T-cell (primary cell): ENCODE data around the gene AP5Z1. TPM values are rescaled to one million over a fixed set of nuclear protein-coding genes. Genes with fewer than 3 reads are reported as not detected.

Source experiments
- ATAC-seq, 4 experiments: fragments of 200-7000 bp in 3 of 4; fragments of 150-1000 bp in 1 of 4; cut with Tn5 transposase; replicated peaks in 1 of 4; 1 replicate in 3 of 4; 2 replicates in 1 of 4; pipeline ENCODE4 v1.10.0; 2021; ENCODE audit warnings: moderate library complexity in 3 of 4, mild to moderate bottlenecking in 2 of 4, moderate number of reproducible peaks in 1 of 4
- CTCF ChIA-PET, 2 donors: fragments of 300-600 bp; sonication (Branson Sonifier 250); formaldehyde crosslinking; loops; one replicate each; lab custom pipeline; 2022; ENCODE audit warnings: antibody characterized with exemption in 2 of 2; lab: Charles Lee
- POLR2A ChIA-PET, 2 donors: fragments of 300-600 bp; sonication (Branson Sonifier 250); formaldehyde crosslinking; loops; one replicate each; lab custom pipeline; 2022; ENCODE audit warnings: antibody characterized with exemption in 2 of 2; lab: Charles Lee
- DNase-seq, 35 experiments: peaks; one replicate each; pipeline versions ENCODE4 v3.0.0 to v3.0.0-alpha.2; 2013 to 2023
- H3K27ac ChIP-seq: one replicate; pipeline ENCODE4 v1.5.1; 2013; ENCODE audit warnings: low read length
- H3K27me3 ChIP-seq, 2 experiments: replicated peaks in 1 of 2; 1 replicate in 1 of 2; 2 replicates in 1 of 2; pipeline versions ENCODE4 v1.6.1 to v1.7.0; 2013; ENCODE audit warnings: low read length in 1 of 2, mixed read lengths in 1 of 2; ENCODE audit not compliant: control insufficient read depth in 2 of 2, insufficient read depth in 2 of 2; ENCODE audit errors: extremely low read depth in 1 of 2
- H3K36me3 ChIP-seq, 2 donors: 1 replicate in 1 of 2; 2 replicates in 1 of 2; pipeline versions ENCODE4 v1.6.1 to v1.7.0; 2013; ENCODE audit warnings: low read length in 1 of 2; ENCODE audit not compliant: control insufficient read depth in 2 of 2, insufficient read depth in 1 of 2; ENCODE audit errors: extremely low read depth in 1 of 2
- H3K4me1 ChIP-seq, 2 experiments: 1 replicate in 1 of 2; 2 replicates in 1 of 2; pipeline versions ENCODE4 v1.6.1 to v1.7.0; 2013; ENCODE audit warnings: low read length in 2 of 2, mixed read lengths in 1 of 2; ENCODE audit not compliant: insufficient read depth in 2 of 2, control insufficient read depth in 1 of 2; ENCODE audit errors: extremely low read depth in 1 of 2
- H3K4me3 ChIP-seq, 2 donors: 1 replicate in 1 of 2; 2 replicates in 1 of 2; pipeline versions ENCODE4 v1.5.1 to v1.7.0; 2013; ENCODE audit warnings: mild to moderate bottlenecking in 2 of 2, low read length in 1 of 2, moderate library complexity in 1 of 2; ENCODE audit not compliant: control insufficient read depth in 1 of 2; ENCODE audit errors: extremely low read depth in 1 of 2
- H3K9me3 ChIP-seq: 2 replicates; pipeline ENCODE4 v1.7.0; 2013
- H3K27ac Mint-ChIP-seq, 2 donors: one replicate each; pipeline ENCODE4 v1.8.0; 2020 to 2021; ENCODE audit warnings: mild to moderate bottlenecking in 2 of 2, mixed read lengths in 2 of 2
- H3K27me3 Mint-ChIP-seq, 2 donors: one replicate each; pipeline ENCODE4 v1.8.0; 2021 to 2022; ENCODE audit warnings: mixed read lengths in 2 of 2
- H3K36me3 Mint-ChIP-seq: one replicate; pipeline ENCODE4 v1.8.0; 2021; ENCODE audit warnings: mixed read lengths
- H3K4me1 Mint-ChIP-seq, 3 donors: one replicate each; pipeline ENCODE4 v1.8.0; 2020 to 2022; ENCODE audit warnings: mixed read lengths in 3 of 3, mild to moderate bottlenecking in 1 of 3
- H3K4me3 Mint-ChIP-seq, 3 donors: one replicate each; pipeline ENCODE4 v1.8.0; 2020 to 2022; ENCODE audit warnings: mild to moderate bottlenecking in 3 of 3, mixed read lengths in 3 of 3, moderate library complexity in 3 of 3
- H3K9me3 Mint-ChIP-seq, 3 donors: one replicate each; pipeline ENCODE4 v1.8.0; 2020 to 2022; ENCODE audit warnings: mixed read lengths in 3 of 3
- WGBS: methylation state at CpG from one replicate; pipeline ENCODE4 v1.1.5; 2013; ENCODE audit warnings: missing lambda C conversion rate; ENCODE audit not compliant: insufficient coverage; 5-methylcytosine and 5-hydroxymethylcytosine counted together
- total RNA-seq, 35 experiments: library from RNA in 6 of 35; stranded (reverse) in 6 of 35; fragments of 120-200 nt in 1 of 35; gene quantifications; one replicate each; pipeline versions ENCODE4 v1.2.1 to v1.2.4 and lab custom pipeline; 2013 to 2026

The AP5Z1 gene
- total RNA-seq, 5 donors from 2014 or later (not counting 1 experiment from before 2014, with no cell fraction given): 93.6 to 126 (median 110) TPM

GRCh38 chr7:4787947-4788626, 12.7 kb downstream of the AP5Z1 start:
- ChIA-PET CTCF (no interaction called here), POLR2A (no interaction called here)
- DNase-seq (no peak), ATAC-seq (no peak)
- Histone ChIP-seq H3K4me3 (no peak overlapping the region), H3K27me3 (no peaks in the 10 kb centered on the region), H3K4me1 (peaks cover 0 to 14% of the 10 kb centered on the region in 2 experiments), H3K36me3 (peaks cover 46 to 75% of the 10 kb centered on the region in 2 donors), H3K9me3 (no peaks in the 10 kb centered on the region), H3K27ac (no peak overlapping the region)
- H3K36me3 Mint-ChIP-seq: peaks cover 10% of the 10 kb centered on the region
- H3K27me3 Mint-ChIP-seq: no peaks in the 10 kb centered on the region
- WGBS: 91% methylated on average over 22 of the region's 23 CpGs
- H3K4me1 Mint-ChIP-seq: peaks cover 0 to 5% (median 0%) of the 10 kb centered on the region in 3 donors
- H3K4me3 Mint-ChIP-seq: no peak overlapping the region
- no peaks in the 10 kb centered on the region for H3K9me3 Mint-ChIP-seq
- no peak overlapping the region for H3K27ac Mint-ChIP-seq

GRCh38 chr7:4788627-4789189, 13.3 kb downstream of the AP5Z1 start:
- Histone ChIP-seq H3K4me1 (peaks cover 0 to 15% of the 10 kb centered on the region in 2 experiments), H3K9me3 (no peaks in the 10 kb centered on the region), H3K27ac (no peak overlapping the region), H3K4me3 (no peak overlapping the region), H3K27me3 (no peaks in the 10 kb centered on the region), H3K36me3 (peaks cover 40 to 69% of the 10 kb centered on the region in 2 donors)
- H3K4me1 Mint-ChIP-seq: peaks cover 0 to 5% (median 1%) of the 10 kb centered on the region in 3 donors
- over 99% methylated on average over 21 of the region's 27 CpGs for WGBS
- POLR2A ChIA-PET: no interaction called here
- no peak overlapping the region for H3K27ac Mint-ChIP-seq
- no peaks in the 10 kb centered on the region for H3K9me3 Mint-ChIP-seq
- CTCF ChIA-PET: no interaction called here
- peaks cover 10% of the 10 kb centered on the region for H3K36me3 Mint-ChIP-seq
- no peak for ATAC-seq
- H3K27me3 Mint-ChIP-seq: no peaks in the 10 kb centered on the region
- no peak for DNase-seq
- no peak overlapping the region for H3K4me3 Mint-ChIP-seq

- DNase-seq: no peak
- no peak for ATAC-seq
- no peak overlapping the region for H3K27ac Mint-ChIP-seq
- Histone ChIP-seq H3K4me3 (no peak overlapping the region), H3K36me3 (peaks cover 33 to 61% of the 10 kb centered on the region in 2 donors), H3K4me1 (peaks cover 0 to 15% of the 10 kb centered on the region in 2 experiments), H3K27ac (no peak overlapping the region), H3K27me3 (no peaks in the 10 kb centered on the region), H3K9me3 (no peaks in the 10 kb centered on the region)
- H3K9me3 Mint-ChIP-seq: no peaks in the 10 kb centered on the region
- H3K27me3 Mint-ChIP-seq: no peaks in the 10 kb centered on the region
- H3K4me1 Mint-ChIP-seq: peaks cover 5 to 10% (median 6%) of the 10 kb centered on the region in 3 donors
- WGBS: 99% methylated on average over 14 of the region's 26 CpGs
- ChIA-PET CTCF (no interaction called here), POLR2A (interaction anchor here in 1 of 2 donors (0.6 kb wide), 1 partner anchor 121 kb away, joined by 4 read pairs; no protein-coding TSS in a partner anchor)
- H3K36me3 Mint-ChIP-seq: peaks cover 10% of the 10 kb centered on the region
- no peak overlapping the region for H3K4me3 Mint-ChIP-seq
These were observed 14.0 kb downstream of the AP5Z1 start for GRCh38 chr7:4789194-4790077.

GRCh38 chr7:4790078-4790465, 14.6 kb downstream of the AP5Z1 start:
- Histone ChIP-seq H3K36me3 (peaks cover 29 to 55% of the 10 kb centered on the region in 2 donors), H3K4me1 (peaks cover 0 to 15% of the 10 kb centered on the region in 2 experiments), H3K27me3 (no peaks in the 10 kb centered on the region), H3K4me3 (no peak overlapping the region), H3K27ac (no peak overlapping the region), H3K9me3 (no peaks in the 10 kb centered on the region)
- ATAC-seq (no peak), DNase-seq (no peak)
- Mint-ChIP-seq H3K9me3 (no peaks in the 10 kb centered on the region), H3K27ac (no peak overlapping the region), H3K4me1 (peaks cover 5 to 10% (median 6%) of the 10 kb centered on the region in 3 donors), H3K4me3 (no peak overlapping the region), H3K27me3 (no peaks in the 10 kb centered on the region), H3K36me3 (peaks cover 10% of the 10 kb centered on the region)
- 98% methylated on average over 6 of the region's 9 CpGs for WGBS
- CTCF ChIA-PET: no interaction called here
- POLR2A ChIA-PET: interaction anchor here in 1 of 2 donors (0.6 kb wide), 1 partner anchor 122 kb away, joined by 4 read pairs; no protein-coding TSS in a partner anchor

- H3K4me3 ChIP-seq: no peak overlapping the region
- H3K27me3 ChIP-seq: no peaks in the 10 kb centered on the region
- Mint-ChIP-seq H3K4me1 (peaks cover 5 to 10% (median 6%) of the 10 kb centered on the region in 3 donors), H3K27me3 (no peaks in the 10 kb centered on the region), H3K9me3 (no peaks in the 10 kb centered on the region), H3K27ac (peak overlapping the region in 1 of 2 donors; percentile 48), H3K4me3 (no peak overlapping the region), H3K36me3 (peaks cover 10% of the 10 kb centered on the region)
- H3K4me1 ChIP-seq: peaks cover 0 to 15% of the 10 kb centered on the region in 2 experiments
- H3K9me3 ChIP-seq: no peaks in the 10 kb centered on the region
- H3K36me3 ChIP-seq: peaks cover 28 to 50% of the 10 kb centered on the region in 2 donors
- WGBS: 96% methylated on average over 22 of the region's 24 CpGs
- no peak for ATAC-seq
- no peak overlapping the region for H3K27ac ChIP-seq
- ChIA-PET POLR2A (interaction anchor here in 1 of 2 donors (0.5 to 1.0 kb wide), 2 partner anchors 116 to 331 kb away, joined by 3 to 4 read pairs; no protein-coding TSS in a partner anchor), CTCF (interaction anchor here (1.0 to 2.6 kb wide), 2 partner anchors 15 to 142 kb away, joined by 3 to 13 read pairs; partner anchors contain the start of gene AP5Z1 (in 1 of the 2))
- no peak for DNase-seq
These were observed 15.1 kb downstream of the AP5Z1 start for GRCh38 chr7:4790516-4790991.
